Stimulated activated CD4-positive, alpha-beta T cell treated with anti-CD3 and anti-CD28 coated beads, TNF-alpha, amount 100 ng/mL, for 1 hour (primary cell): Measurements from ENCODE around the gene SLC4A9.

ENCODE experiments used
- DNase-seq, 3 donors: peaks; one replicate each; pipeline ENCODE4 v3.0.0-alpha.2; 2020; ENCODE audit warnings: low read depth in 3 of 3, low spot score in 1 of 3

SLC4A9 gene

GRCh38 chr5:140360101-140360500 lies at the start of gene SLC4A9:
SLC4A9 (plus strand) TSS chr5:140360194; CDS start chr5:140360237, 43 bp downstream.
- DNase-seq: no peak

- DNase-seq: no peak
These were observed 49.6 kb upstream of the SLC4A9 start for GRCh38 chr5:140310434-140310833.

GRCh38 chr5:140311011-140311467 lies 49.0 kb upstream of the SLC4A9 start:
- DNase-seq: no peak

- no peak for DNase-seq
These were observed 47.8 kb upstream of the SLC4A9 start for GRCh38 chr5:140312067-140312790.

DNA sequence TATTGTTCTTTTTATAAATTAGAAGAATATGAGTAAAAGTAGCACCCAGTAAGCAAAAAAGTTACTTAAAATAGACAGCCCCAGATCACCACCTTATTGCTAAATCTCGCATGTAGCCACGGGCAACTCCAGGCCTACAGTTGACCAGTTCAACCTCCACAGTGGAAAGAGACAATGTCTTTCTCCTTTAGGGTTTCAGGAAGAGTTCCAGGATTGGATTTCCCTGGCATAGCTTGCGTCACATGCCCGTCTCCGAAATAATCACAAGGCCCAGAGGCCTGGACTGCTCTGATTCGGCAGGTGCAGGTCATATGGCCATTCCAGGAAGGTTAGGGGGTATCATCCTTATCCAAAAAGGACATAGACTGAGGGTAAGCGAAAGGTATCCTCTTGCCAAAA lies 47.2 kb upstream of the SLC4A9 start:
- DNase-seq: no peak

GRCh38 chr5:140317859-140318258 lies 42.1 kb upstream of the SLC4A9 start:
- DNase-seq: no peak

DNA sequence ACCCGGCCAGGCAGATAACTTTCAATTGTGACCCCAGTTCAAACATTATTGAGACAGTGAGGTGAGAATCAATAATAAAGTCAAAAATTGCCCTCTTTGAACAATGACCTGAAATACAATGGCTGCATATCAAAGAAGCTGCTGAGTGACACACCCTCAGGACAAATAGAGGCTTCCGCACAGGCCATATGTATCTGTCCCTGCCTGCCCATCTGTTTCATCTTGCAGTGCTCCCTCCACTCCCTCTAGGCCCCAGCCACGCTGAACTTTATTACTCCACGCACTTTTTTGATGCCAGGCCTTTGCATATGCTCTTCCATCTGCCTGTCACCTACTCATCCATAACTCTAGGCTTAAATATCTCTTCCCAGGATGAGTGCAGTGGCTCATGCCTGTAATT lies 41.2 kb upstream of the SLC4A9 start:
- no peak for DNase-seq

DNA sequence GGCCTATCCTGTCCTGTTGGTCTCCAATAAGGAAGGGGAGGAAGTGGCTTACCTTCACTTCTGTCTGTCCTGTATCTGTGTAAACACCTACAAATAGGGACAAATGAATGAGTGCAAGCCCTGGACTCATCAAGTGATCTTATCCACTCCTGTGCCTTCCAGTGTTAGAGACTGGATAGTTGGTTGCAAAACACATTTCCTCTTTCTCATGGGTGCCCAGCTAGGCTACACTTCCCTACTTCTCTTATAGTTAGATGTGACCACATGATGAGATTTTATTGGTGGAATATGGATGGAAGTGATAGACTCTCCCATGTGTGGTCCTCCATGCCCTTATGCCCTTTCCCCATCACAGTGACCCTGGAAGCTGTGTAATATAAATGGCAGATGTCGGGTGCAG lies 40.2 kb upstream of the SLC4A9 start:
- no peak for DNase-seq

GRCh38 chr5:140321796-140322195 lies 38.2 kb upstream of the SLC4A9 start:
- DNase-seq: no peak

DNA sequence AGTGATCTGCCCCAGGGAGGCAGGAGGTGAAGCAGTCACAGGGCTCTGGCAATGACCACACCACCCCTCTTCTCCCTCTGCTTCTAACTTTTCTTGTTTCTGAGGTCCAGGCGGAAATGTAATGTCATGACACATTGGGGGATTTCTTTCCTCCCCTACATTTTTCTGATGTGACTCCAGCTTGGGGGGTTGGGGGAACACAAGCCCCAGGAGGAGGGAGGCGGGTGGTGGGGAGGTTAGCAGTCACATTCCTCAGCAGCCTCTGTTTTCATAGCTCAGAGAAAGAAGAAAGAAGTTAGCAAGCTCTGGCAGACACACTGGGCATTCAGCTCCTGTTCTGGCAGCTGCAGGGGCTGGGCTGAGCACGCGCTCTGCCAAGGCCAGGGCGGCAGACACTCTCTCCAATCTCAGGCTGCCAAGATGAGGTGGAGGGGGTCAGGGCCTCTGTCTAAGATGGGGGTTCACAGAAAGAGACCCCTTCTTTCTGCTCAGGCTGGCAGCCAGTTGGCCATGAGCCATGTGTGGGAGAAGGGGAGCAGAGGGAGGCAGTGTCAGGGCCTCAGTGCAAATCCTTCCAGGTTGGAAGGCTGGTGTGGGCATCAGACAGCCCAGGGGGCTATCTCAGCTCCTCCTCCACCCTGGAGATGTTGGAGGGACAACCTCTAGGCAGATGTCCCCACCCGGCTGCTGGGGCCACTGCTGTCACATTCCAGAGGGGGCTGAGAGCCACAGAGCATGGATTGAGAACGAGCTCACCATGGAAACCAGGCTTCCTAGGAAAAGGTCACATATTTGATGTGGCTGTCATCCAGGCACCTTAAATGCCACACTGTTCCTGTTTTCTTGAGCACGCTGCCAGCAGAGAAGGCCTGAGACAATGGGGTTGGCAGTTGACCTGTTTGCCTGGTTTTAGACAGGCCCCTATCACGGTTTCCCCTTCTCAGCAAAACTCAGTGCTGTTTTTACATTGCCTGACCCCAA lies 37.0 kb upstream of the SLC4A9 start:
- no peak for DNase-seq

- DNase-seq: no peak
These were observed 35.9 kb upstream of the SLC4A9 start for GRCh38 chr5:140324041-140324600.

DNA sequence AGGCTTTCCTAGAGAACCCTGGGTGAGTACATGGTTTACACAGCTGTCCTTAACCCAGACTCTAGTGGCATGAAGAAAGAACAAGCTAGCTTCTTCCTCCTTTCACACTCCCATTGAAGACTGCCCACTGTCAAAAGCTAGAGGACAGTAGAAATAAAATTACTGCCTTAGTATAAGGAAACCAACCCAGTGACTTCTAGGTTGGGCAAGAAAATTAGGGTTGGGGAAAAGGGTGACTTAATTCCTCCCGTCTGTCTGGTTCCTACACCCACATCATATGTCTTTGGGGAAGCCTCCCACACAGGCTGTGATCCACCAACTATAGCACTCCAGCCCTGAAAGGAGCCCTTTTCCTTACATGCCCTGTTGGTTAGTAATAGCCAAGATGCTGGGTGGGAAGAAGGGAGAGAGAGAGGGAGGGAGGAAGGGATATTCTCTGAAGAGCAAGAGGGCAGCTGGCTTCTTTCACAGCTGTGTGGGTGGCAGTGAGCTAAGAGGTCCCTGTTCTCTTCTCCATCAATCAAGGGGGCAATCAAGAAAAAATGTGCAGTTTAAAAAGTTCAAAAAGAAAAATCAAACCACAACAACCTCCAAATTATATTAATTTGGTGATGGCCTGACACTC lies 35.3 kb upstream of the SLC4A9 start:
- DNase-seq: no peak

DNA sequence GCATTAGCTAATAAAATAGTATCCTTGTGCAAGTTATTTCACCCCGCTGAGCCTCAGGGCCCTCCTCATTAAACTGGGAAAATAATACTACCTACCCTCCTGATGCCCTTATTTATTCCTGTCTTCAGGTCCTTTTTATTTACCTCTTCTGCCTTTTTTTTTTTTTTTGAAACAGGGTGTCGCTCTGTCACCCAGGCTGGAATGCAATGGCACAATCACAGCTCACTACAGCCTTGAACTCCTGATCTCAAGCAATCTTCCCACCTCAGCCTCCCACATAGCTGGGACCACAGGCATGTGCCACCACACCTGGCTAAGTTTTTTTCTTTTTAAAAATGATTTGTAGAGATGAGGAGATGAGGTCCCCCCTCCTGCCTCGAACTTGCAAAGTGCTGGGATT lies 34.5 kb upstream of the SLC4A9 start:
- no peak for DNase-seq

DNA sequence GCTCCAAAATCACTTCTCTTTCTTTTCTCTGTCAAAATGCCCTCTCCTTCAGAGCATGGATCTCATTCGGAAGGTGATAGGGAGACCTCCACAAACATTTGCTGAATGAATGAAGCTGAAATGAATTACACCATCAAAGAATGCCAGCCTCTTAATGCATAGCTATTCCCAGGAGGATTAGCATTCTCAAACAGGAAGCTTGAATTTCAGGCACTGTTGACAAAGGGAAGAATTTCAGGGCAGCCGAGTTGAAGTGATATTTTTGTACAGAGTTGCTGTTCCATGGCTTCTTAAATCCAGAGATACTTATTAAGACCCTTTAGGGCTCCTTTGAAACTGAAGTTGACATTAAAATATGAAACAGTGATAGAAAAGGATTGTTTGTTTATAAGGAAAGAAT lies 32.4 kb upstream of the SLC4A9 start:
- no peak for DNase-seq

- no peak for DNase-seq
These were observed 31.8 kb upstream of the SLC4A9 start for GRCh38 chr5:140328036-140328764.

- DNase-seq: no peak
These were observed 30.1 kb upstream of the SLC4A9 start for GRCh38 chr5:140329739-140330481.

DNA sequence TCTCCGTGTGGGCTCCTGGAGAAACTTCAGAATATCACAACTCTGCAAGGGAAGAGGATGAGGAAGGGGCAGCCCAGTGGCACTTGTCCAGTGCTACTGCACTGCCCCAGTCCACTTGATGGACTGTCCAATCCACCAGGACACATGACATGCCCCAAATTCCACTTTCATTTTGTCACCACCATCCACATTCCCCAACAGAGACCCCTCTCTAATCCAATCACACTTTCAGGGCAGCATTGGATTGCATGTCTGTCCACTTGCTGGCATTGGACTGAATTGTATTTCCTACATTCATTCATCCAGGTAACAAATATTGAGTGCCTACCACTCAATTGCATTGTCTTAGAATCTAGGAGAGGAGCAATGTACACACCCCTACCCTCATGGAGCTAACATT lies 28.4 kb upstream of the SLC4A9 start:
- no peak for DNase-seq

- no peak for DNase-seq
These were observed 23.6 kb upstream of the SLC4A9 start for GRCh38 chr5:140336388-140336787.

GRCh38 chr5:140337880-140338279 lies 22.1 kb upstream of the SLC4A9 start:
- DNase-seq: no peak

- DNase-seq: no peak
These were observed 21.7 kb upstream of the SLC4A9 start for GRCh38 chr5:140338336-140338735.
